GM12873 (cell line): Measurements from ENCODE around the gene MSH3.

Experiments used
- CTCF ChIP-seq: IDR thresholded peaks from 2 replicates; pipeline ENCODE4 v1.5.1; 2012; ENCODE audit warnings: low read depth, mild to moderate bottlenecking, moderate library complexity, low read length, control low read depth; ENCODE audit not compliant: insufficient read depth; ENCODE audit errors: missing control alignments

MSH3 gene

GRCh38 chr5:80632700-80633099 lies 21.8 kb upstream of the MSH3 start:
- no peak for TF ChIP-seq CTCF

DNA sequence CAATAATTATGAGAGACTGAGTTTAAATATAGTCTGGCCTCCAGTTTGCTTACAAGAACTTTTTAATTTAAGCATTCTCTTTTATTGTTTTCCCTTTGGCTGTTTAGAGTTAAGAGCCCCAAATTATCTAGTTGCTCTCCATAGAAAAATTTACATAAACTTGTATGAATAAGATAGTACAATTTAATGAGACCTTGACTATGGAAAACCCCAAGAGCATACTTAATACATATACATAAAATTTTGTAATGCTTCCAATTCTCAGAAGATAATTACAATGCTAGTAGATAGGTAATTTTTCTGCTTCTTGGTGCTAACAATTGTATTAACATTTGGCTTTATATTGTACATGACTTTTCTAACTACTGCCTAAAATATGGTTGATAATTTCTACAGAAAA lies 20.3 kb upstream of the MSH3 start:
- no peak for TF ChIP-seq CTCF

DNA sequence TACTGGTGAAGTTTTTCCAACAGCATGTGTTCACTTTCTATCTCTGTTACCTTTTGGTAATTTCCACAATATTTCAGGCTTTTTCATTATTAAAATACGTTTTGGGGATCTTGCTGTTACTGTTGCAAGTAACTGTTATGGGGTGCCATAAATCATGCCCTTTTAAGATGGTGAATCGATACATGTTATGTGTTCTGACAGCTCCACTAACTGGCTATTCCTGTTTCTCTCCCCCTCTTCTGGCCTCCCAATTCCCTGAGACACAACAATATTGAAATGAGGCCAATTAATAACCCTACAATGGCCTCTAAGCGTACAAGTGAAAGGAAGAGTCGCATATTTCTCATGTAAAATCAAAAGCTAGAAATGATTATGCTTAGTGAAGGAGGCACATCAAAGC lies 13.1 kb upstream of the MSH3 start:
- no peak for TF ChIP-seq CTCF

- no peak for TF ChIP-seq CTCF
Measured at GRCh38 chr5:80644900-80645299, 9.6 kb upstream of the MSH3 start.

DNA sequence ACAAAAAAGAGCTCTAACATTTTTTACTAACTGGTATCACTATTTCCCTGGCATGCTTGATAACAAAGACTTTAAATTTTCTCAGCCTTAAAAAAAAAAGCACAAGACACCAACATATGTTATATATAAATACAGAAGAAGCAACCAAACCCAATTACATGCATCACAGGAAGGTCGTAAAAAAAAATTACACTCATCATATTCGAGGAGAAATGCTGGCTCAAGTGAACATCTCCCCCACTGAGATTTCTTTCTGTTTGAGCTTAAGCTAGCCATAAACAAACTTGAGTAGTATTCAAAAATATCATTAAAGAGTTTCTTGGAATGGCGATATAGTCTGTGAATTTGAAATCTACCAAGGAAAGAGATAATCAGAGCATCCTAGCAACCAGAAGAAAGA lies 7.5 kb upstream of the MSH3 start:
- TF ChIP-seq CTCF = no peak

DNA sequence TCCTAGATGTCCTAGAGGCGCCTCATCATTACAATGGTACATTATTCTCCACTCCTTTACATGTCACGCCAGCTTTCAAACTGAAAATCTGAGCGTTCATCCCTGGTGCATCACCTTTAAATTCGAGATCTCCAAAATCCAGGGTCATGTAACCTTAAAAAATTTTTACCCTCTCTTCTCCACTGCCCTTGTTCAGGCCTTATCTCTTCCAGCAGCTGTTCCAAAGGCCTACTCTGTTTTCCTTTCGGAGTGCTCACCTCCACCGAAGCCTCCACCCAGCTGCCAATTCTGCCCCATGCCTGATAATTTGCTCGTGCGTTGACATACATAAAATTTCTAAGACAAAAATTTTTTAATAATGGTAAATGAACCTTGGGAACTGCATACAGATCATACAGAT lies 950 bp upstream of the MSH3 start:
- no peak for TF ChIP-seq CTCF

GRCh38 chr5:80654054-80654390 lies 430 bp upstream of the MSH3 start:
- no peak for TF ChIP-seq CTCF
